Measurements from ENCODE around the gene RBL1. TPM values are rescaled to one million over a fixed set of nuclear protein-coding genes. Genes with fewer than 3 reads are reported as not detected.

The RBL1 gene
- total and polyA plus RNA-seq, 4 donors: 0.60 to 14.7 (median 2.0) TPM

DNA sequence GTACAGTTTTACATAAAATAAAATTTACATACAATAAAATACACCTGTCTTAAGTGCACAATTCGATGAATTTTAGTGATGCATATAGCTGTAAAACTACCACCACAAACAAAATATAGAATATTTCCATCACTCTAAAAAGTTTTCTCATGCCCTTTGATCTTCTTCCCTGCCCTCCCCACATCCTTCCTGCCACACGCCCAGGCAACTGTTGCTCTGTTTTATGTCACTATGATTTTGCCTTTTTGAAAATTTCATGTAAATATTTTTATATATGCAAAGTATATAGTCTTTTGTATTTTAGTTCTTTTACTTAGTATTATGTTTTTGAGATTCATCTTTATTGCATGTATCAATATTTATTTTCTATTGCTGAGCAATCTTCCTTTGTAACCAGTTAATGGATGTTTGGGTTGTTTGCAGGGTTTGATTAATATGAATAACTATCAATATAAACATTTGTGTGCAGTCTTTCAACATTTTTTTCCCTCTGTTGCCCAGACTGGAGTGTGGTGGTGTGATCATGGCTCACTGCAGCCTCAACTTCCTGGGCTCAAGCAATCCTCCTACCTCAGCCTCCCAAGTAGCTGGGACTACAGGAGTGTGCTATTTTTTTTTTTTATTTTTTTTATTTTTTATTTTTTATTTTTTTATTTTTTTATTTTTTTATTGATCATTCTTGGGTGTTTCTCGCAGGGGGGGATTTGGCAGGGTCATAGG is 120.5 kb downstream of the RBL1 start:
- no peaks in the 10 kb centered on the region for H3K4me1 ChIP-seq (ENCODE audit: control insufficient read depth in 4 of 4, insufficient read depth in 4 of 4, low read length in 3 of 4)
- DNase-seq (ENCODE audit: low spot score): no peak
- WGBS: 57% methylated on average over 3 of the region's 3 CpGs
- TF ChIP-seq, protein P1, sequence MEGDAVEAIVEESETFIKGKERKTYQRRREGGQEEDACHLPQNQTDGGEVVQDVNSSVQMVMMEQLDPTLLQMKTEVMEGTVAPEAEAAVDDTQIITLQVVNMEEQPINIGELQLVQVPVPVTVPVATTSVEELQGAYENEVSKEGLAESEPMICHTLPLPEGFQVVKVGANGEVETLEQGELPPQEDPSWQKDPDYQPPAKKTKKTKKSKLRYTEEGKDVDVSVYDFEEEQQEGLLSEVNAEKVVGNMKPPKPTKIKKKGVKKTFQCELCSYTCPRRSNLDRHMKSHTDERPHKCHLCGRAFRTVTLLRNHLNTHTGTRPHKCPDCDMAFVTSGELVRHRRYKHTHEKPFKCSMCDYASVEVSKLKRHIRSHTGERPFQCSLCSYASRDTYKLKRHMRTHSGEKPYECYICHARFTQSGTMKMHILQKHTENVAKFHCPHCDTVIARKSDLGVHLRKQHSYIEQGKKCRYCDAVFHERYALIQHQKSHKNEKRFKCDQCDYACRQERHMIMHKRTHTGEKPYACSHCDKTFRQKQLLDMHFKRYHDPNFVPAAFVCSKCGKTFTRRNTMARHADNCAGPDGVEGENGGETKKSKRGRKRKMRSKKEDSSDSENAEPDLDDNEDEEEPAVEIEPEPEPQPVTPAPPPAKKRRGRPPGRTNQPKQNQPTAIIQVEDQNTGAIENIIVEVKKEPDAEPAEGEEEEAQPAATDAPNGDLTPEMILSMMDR (IDR thresholded peaks at IDR 0.05; ENCODE audit: low read depth, low read length, missing input control): no peak
- TF ChIP-seq, protein P2, sequence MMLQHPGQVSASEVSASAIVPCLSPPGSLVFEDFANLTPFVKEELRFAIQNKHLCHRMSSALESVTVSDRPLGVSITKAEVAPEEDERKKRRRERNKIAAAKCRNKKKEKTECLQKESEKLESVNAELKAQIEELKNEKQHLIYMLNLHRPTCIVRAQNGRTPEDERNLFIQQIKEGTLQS (IDR thresholded peaks at IDR 0.05): no peak
- TF ChIP-seq YY1 (IDR thresholded peaks at IDR 0.05) (no peak), EGR1 (IDR thresholded peaks at IDR 0.05; ENCODE audit: low read depth in 2 of 2) (no peak), RXRA (IDR thresholded peaks at IDR 0.05) (no peak), NR2F2 (IDR thresholded peaks at IDR 0.05) (no peak), TAF1 (conservative IDR thresholded peaks at IDR 0.05) (no peak)
- no peaks in the 10 kb centered on the region for H3K27me3 ChIP-seq (ENCODE audit: control insufficient read depth in 4 of 4, insufficient read depth in 4 of 4, low read length in 3 of 4)
- no peaks in the 10 kb centered on the region for H3K9me3 ChIP-seq (ENCODE audit: control insufficient read depth in 4 of 4, low read length in 3 of 4)
- no peak overlapping the region for H3K4me3 ChIP-seq (ENCODE audit: low read depth in 1 of 3, low read length in 3 of 3)
- no peak overlapping the region for H3K9ac ChIP-seq (ENCODE audit: low read depth in 1 of 2, low read length in 2 of 2)
- no peak overlapping the region for H3K27ac ChIP-seq (ENCODE audit: low read depth in 1 of 2, low read length in 2 of 2)
- no peaks in the 10 kb centered on the region for H3K36me3 ChIP-seq (ENCODE audit: control insufficient read depth in 4 of 4, insufficient read depth in 3 of 4, low read depth in 1 of 4, low read length in 3 of 4)

DNA sequence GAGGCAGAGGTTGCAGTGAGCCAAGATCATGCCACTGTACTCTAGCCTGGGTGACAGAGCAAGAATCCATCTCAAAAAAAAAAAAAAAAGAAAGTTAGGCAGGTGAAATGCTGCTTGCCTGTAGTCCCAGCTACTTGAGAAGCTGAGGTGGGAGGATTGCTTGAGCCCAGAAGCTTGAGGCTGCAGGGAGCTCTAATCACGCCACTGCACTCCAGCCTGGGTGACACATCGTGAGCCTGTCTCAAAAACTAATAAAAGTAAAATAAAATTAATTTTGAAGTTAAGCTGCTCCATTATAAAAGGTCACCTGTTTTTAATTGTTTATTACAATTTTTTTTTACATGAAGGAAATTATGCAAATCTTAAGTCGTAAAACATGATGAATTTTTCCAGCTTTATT is 121.1 kb downstream of the RBL1 start:
- no peak overlapping the region for H3K27ac ChIP-seq (ENCODE audit: low read depth in 1 of 2, low read length in 2 of 2)
- no peaks in the 10 kb centered on the region for H3K36me3 ChIP-seq (ENCODE audit: control insufficient read depth in 4 of 4, insufficient read depth in 3 of 4, low read depth in 1 of 4, low read length in 3 of 4)
- no peak overlapping the region for H3K4me3 ChIP-seq (ENCODE audit: low read depth in 1 of 3, low read length in 3 of 3)
- no peak overlapping the region for H3K9ac ChIP-seq (ENCODE audit: low read depth in 1 of 2, low read length in 2 of 2)
- no peak for TF ChIP-seq EGR1 (IDR thresholded peaks at IDR 0.05; ENCODE audit: low read depth in 2 of 2)
- TF ChIP-seq, protein P3, sequence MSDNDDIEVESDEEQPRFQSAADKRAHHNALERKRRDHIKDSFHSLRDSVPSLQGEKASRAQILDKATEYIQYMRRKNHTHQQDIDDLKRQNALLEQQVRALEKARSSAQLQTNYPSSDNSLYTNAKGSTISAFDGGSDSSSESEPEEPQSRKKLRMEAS (IDR thresholded peaks at IDR 0.05): no peak
- no peak for TF ChIP-seq RAD21 (IDR thresholded peaks at IDR 0.05)
- TF ChIP-seq, protein P2 (IDR thresholded peaks at IDR 0.05): no peak
- no peak for TF ChIP-seq SP1 (IDR thresholded peaks at IDR 0.05)
- TF ChIP-seq YY1 (IDR thresholded peaks at IDR 0.05): no peak
- no peak for TF ChIP-seq HNF4G (IDR thresholded peaks at IDR 0.05)
- TF ChIP-seq GABPA (IDR thresholded peaks at IDR 0.05 in 1 of 2, conservative IDR thresholded peaks at IDR 0.05 in 1 of 2): no peak
- no peak for TF ChIP-seq HNF4A (conservative IDR thresholded peaks at IDR 0.05)
- no peak for TF ChIP-seq JUND (IDR thresholded peaks at IDR 0.05)
- no peak for TF ChIP-seq NR2F2 (IDR thresholded peaks at IDR 0.05)
- TF ChIP-seq, protein P4, sequence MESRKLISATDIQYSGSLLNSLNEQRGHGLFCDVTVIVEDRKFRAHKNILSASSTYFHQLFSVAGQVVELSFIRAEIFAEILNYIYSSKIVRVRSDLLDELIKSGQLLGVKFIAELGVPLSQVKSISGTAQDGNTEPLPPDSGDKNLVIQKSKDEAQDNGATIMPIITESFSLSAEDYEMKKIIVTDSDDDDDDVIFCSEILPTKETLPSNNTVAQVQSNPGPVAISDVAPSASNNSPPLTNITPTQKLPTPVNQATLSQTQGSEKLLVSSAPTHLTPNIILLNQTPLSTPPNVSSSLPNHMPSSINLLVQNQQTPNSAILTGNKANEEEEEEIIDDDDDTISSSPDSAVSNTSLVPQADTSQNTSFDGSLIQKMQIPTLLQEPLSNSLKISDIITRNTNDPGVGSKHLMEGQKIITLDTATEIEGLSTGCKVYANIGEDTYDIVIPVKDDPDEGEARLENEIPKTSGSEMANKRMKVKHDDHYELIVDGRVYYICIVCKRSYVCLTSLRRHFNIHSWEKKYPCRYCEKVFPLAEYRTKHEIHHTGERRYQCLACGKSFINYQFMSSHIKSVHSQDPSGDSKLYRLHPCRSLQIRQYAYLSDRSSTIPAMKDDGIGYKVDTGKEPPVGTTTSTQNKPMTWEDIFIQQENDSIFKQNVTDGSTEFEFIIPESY (IDR thresholded peaks at IDR 0.05): no peak
- TF ChIP-seq, protein P5, sequence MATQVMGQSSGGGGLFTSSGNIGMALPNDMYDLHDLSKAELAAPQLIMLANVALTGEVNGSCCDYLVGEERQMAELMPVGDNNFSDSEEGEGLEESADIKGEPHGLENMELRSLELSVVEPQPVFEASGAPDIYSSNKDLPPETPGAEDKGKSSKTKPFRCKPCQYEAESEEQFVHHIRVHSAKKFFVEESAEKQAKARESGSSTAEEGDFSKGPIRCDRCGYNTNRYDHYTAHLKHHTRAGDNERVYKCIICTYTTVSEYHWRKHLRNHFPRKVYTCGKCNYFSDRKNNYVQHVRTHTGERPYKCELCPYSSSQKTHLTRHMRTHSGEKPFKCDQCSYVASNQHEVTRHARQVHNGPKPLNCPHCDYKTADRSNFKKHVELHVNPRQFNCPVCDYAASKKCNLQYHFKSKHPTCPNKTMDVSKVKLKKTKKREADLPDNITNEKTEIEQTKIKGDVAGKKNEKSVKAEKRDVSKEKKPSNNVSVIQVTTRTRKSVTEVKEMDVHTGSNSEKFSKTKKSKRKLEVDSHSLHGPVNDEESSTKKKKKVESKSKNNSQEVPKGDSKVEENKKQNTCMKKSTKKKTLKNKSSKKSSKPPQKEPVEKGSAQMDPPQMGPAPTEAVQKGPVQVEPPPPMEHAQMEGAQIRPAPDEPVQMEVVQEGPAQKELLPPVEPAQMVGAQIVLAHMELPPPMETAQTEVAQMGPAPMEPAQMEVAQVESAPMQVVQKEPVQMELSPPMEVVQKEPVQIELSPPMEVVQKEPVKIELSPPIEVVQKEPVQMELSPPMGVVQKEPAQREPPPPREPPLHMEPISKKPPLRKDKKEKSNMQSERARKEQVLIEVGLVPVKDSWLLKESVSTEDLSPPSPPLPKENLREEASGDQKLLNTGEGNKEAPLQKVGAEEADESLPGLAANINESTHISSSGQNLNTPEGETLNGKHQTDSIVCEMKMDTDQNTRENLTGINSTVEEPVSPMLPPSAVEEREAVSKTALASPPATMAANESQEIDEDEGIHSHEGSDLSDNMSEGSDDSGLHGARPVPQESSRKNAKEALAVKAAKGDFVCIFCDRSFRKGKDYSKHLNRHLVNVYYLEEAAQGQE (IDR thresholded peaks at IDR 0.05): no peak
- TF ChIP-seq FOXA1 (IDR thresholded peaks at IDR 0.05): no peak
- no peak for TF ChIP-seq TAF1 (conservative IDR thresholded peaks at IDR 0.05)
- no peak for TF ChIP-seq RXRA (IDR thresholded peaks at IDR 0.05)
- TF ChIP-seq FOXA2 (IDR thresholded peaks at IDR 0.05): no peak
- no peaks in the 10 kb centered on the region for H3K9me3 ChIP-seq (ENCODE audit: control insufficient read depth in 4 of 4, low read length in 3 of 4)
- no peaks in the 10 kb centered on the region for H3K27me3 ChIP-seq (ENCODE audit: control insufficient read depth in 4 of 4, insufficient read depth in 4 of 4, low read length in 3 of 4)
- DNase-seq (ENCODE audit: low spot score): no peak
- 84% methylated on average over 3 of the region's 3 CpGs for WGBS
- H3K4me1 ChIP-seq (ENCODE audit: control insufficient read depth in 4 of 4, insufficient read depth in 4 of 4, low read length in 3 of 4): peaks cover 0 to 4% (median 2%) of the 10 kb centered on the region in 4 donors

Data from liver (tissue), 9 donors.